GM21717 (cell line): ENCODE measurements around the gene STIM1.

Experiments used
- ATAC-seq: cut with Tn5 transposase; IDR thresholded peaks from one replicate; pipeline ENCODE4 v1.9.1; 2021; ENCODE audit warnings: mild to moderate bottlenecking, moderate library complexity; ENCODE audit not compliant: unreplicated experiment

STIM1 gene

DNA sequence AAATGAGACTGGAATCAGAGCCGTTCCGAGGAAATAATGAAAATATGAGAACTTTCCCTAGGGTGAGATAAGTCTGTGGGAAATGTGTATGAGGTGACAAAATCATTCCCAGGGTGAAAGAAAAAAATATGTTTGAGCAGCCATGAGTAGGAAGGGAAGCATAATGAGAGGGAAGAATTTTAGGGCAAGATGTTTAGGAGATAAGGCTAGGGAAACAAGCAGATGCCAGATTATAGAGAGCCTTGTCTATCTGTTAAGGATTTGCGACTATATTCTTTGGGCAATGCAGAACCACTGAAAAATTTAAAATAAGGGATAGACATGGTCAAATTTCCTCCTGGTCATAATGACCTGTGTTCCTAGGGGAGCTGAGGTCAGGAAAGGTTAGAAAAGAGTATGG, 54.4 kb downstream of the STIM1 start:
- ATAC-seq = no peak

DNA sequence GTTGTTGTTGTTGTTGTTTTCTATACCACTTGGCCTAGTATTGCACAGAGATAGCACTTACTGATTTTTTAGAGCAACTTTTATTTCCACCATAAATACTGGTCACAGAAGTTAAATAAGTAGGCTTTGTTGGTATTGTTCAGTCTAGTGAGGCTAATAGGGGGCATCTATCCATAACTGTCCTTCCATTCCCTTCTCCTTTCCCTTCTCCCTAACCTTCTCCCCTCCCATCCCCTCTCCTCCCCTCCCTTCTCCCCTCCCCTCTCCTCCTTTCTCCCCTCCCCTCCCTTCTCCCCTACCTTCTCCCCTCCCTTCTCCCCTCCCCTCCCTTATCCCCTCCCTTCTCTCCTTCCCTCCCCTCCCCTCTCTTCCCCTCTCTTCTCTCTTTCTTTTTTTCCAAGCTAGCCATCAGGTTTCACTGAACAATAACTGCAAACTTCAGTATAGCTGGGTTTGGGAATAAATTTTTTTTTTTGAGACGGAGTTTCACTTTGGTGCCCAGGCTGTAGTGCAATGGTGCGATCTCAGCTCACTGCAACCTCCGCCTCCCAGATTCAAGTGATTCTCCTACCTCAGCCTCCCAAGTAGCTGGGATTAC, 56.5 kb downstream of the STIM1 start:
- ATAC-seq = no peak

GRCh38 chr11:3913921-3914320, 58.5 kb downstream of the STIM1 start:
- no peak for ATAC-seq

GRCh38 chr11:3914805-3915204, 59.3 kb downstream of the STIM1 start:
- no peak for ATAC-seq

DNA sequence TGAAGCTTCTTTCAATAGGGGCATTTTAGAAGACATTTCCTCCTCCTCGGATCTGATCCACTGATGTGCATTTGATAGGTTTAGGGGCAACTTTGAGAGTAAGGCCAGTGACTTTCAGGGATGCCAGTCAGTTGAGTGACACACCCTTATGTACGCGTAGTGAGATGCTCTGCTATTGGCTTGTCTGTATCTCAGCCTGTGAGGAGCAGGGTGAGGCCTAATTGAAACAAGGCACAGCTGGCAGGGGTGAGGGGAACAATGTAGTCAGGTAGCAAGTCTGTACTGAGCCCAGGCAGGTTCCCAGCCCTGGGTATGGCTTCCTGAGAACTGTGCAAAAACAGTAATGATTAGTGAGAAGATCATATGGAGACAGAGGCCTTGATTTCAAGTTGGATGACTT, 61.5 kb downstream of the STIM1 start:
- ATAC-seq = no peak

DNA sequence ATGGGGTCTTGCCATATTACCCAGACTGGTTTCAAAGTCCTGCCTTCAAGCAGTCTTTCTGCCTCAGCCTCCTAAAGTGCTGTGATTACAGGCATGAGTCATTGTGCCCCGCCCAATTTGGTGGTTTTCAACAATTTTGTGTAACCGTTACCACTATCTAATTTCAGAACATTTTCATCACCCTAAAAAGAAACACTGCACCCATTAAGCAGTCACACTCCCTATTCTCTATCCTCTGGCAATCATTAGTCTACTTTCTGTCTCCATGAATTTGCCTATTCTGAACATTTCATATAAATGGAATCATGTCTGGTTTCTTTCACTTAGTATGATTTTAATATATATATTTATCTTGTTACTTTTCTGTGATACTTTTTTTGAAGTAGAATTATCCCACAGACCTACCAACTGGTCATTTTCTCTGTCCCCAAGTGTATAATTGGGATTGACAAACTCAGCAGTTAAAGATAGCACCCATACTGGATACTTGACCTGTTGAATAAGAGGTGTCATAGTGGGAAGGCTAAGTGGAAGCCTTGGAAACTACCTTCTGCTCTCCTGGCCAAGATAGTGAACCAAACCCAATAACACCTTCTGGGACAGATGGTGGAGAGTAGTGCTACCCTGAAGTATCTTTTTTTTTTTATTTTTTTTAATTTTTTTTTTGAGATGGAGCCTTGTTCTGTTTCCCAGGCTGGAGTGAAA, 64.8 kb downstream of the STIM1 start:
- peak; percentile 63 for ATAC-seq

GRCh38 chr11:3922056-3922455, 66.6 kb downstream of the STIM1 start:
- ATAC-seq = no peak

- no peak for ATAC-seq
Observed at GRCh38 chr11:3925513-3925912, 70.0 kb downstream of the STIM1 start.

- no peak for ATAC-seq
Observed at GRCh38 chr11:3926458-3927095, 71.1 kb downstream of the STIM1 start.

- no peak for ATAC-seq
Observed at GRCh38 chr11:3927129-3927796, 71.8 kb downstream of the STIM1 start.

DNA sequence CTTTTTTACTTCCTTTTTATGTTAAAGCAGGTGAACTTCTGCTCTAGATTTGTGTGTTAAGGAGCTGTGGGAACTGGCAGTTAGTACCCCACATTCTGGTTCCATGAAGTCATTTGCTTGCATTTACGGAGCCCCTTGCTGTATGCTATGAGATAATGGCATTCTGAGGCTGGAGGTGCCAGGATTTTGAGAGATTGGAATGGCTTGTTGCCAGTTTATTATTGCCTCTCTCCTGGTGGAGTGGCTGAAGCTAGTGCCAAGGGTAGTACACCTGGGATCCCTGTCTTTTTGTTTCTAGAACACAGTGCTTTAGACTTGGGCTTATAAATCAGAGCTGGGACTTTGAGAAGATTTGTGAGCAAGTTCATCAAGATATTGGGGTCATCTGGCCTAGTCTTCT, 73.8 kb downstream of the STIM1 start:
- no peak for ATAC-seq

DNA sequence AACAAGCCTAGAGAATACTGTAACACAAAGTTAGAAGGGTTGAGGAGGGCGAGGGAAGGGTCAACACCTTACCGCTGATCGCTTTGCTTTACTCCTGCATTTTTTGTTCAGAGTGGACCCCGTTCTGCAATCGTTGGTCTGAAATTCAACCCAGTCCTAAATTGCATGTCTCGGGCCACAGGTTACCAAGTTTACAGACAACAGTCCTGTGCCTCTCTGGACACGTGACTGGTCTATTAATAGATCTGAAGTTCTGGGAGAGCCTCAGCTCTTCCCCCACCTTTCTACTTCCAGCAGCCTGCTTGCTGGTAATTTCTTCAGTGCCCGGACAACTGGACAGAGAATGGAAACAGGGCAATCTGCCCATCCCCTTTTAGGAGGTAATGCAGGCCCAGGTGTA, 74.2 kb downstream of the STIM1 start:
- no peak for ATAC-seq

GRCh38 chr11:3932698-3933097, 77.2 kb downstream of the STIM1 start:
- ATAC-seq = no peak

- no peak for ATAC-seq
Observed at GRCh38 chr11:3933165-3933628, 77.7 kb downstream of the STIM1 start.

- no peak for ATAC-seq
Observed at GRCh38 chr11:3934658-3935057, 79.2 kb downstream of the STIM1 start.

DNA sequence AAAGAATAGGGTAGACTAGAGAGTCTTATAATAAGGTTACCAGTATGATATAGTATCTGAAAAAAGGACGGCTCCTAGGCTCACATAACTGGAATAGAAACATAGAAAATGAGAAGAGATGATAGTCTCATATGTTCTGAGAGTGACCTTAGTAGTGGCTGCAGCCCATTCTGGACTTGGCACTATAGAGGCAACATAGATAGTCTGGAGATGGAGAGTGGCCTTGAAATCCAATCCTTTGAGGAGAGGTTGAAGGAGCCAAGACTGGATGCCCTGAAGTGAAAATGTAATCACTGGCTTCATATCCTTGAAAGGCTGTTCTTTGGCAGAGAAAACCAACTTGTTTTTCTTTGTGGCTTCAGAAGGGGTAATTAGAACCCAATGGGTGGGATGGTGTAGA, 81.1 kb downstream of the STIM1 start:
- no peak for ATAC-seq

GRCh38 chr11:3939211-3939610, 83.7 kb downstream of the STIM1 start:
- ATAC-seq = no peak

- ATAC-seq = no peak
Observed at GRCh38 chr11:3939651-3940190, 84.3 kb downstream of the STIM1 start.

GRCh38 chr11:3942160-3942955, 86.9 kb downstream of the STIM1 start:
- no peak for ATAC-seq

DNA sequence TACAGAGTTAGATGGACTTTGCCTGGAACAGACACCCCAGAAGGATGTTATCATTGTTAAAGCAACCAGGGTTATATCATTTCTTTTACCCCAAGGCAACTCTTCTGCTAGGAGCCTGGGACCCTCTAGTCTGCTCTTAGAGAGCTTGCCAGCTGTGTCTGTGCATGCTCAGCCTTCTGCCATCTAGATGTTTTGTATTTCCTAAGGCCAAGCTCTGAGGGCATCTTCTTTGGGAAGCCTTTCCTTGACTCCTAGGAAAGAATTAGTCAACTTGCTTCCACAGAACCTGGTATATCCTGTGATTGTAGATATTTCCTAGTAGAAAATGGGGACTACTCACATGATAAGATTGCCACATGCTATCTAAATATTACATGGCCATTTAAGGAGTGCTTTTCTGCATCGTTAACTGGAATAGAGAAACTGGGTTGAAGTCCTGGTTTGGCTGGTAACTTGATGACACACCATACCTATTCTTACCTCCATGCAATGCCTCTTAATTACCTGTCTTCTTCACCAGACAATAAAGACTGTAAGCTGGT, 87.6 kb downstream of the STIM1 start:
- no peak for ATAC-seq
